Fibroblast of peridontal ligament (primary cell): ENCODE results near the gene DAPK2.
A peak's percentile ranks its signal among the peaks of the same experiment; 100 is the strongest.

Experiments used
- DNase-seq: peaks from one replicate; pipeline ENCODE4 v3.0.0-alpha.2; 2010; ENCODE audit errors: extremely low read depth

Gene DAPK2

DNA sequence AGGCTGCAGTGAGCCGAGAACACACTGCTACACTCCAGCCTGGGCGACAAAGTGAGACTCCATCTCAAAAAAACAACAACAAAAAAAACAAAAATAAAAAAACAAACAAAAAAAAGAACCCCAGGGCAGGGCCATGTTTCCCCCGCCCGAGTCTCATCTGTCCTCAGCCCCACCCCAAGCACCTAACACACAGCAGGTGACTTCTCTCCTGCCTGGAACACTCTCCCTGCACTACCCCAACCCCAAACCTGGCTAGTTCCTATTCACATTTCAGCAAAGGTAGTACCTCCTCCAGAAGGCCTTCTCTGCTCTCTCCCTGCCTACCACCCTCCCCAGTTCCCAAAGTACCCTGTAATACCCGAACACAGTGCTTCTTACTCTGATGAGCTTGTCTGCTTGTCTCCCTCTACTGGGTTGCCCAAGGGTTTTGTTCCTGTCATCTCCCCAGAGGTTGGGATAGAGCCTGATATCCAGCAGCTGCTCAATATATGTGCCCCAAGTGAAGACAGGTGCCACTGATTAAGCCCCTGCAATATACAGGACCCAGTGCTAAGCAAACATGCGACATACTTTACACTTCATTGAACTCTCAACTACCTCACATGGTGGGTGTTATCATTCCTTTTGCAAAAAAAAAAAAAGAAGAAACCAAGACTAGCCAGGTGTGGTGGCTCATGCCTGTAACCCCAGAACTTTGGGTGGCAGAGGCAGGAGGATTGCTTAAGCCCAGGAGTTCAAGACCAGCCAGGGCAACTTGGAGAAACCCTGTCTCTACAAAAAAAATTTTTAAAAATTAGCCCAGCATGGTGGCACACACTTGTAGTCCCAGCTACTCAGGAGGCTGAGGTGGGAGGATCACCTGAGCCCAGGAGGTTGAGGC, 103.6 kb downstream of the DAPK2 start:
- no peak for DNase-seq

DNA sequence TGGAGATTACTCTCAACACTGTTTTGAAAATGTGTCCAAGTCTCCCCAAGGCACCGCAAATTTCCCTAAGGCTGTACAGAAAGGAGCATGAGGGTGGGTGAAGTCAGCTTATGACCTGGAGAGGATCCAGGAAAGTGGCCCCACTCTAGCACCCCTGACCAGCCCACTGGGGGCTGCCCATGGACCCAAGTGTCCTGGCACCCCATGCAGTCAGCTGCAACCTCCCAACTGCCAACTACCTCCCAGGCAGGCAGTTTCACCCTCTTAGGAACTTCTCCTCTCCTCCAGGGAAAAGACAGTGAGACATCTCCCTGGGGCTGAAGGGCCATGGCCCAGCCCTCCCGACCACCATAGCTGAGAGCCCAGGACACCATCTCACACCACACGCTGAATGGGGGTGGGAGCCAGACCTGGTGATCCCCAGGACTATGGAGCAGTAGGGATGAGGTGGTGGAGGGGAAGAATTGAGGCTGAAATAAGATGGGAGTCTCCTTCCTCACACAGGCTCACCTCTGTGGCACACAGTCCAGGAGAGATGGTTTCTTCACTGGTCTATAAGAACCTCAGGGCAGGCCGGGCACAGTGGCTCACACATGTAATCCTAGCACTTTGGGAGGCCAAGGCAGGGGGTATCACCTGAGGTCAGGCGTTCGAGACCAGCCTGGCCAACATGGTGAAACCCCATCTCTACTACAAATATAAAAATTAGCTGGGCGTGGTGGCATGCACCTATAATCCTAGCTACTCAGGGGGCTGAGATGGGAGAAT, 104.4 kb downstream of the DAPK2 start:
- DNase-seq, result no peak

DNA sequence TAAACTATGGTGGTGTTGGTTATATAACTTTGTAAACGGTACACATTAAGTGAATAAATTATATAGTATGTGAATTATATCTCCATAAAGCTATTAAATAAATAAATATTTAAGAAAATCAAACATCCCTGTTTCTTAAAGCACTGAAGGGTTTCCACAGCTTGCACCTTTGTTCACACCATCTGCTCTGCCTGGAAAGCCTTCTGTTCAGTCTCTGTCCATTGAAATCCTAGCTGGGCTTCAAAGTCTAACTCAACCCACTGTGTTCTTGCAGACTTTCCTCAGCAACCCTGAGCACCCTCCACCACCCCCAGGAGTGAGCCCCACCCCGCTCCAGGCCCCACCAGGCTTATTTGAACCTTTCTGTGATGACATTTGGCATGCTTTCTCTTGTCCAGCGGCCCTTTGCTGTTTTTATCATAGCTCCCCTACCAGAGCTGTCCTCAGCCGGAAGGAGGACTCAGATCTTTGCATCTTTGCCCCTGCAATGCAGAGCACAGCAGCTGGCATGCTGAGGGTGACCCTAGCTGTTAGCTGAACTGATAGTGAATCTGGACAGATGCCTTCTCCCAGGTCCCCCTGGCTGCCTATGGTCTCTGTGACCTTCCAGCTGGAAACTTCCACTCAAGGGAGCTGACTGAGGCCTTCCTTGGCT, 105.2 kb downstream of the DAPK2 start:
- no peak for DNase-seq

DNA sequence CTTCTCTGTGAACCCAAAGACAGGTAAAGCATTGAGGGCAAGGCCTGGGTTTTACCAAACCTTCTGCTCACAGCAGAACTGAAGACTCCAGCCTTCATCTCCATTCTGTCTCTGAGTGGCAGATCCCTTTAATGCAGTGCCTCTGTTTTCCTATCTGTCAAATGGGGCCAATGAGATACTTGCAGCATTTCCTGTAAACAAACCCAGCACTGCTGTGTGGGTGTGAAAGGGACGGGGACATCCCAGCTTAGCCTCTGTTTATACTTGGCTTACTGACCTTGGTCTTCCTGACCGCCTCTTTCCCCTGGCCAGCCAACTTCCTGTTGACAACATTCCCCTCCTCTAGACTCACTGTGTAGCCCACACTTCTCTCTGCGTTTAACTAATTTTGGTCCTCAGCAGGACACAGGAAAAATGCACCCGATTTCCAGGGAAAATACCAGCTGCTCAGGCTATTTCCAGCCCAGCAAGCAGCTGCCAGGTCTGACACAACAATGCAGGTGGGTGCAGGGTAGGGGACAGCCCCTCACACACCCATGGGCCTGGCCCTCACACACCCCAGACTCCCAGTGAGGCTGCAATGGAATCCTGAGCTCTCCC, 106.7 kb downstream of the DAPK2 start:
- no peak for DNase-seq

DNA sequence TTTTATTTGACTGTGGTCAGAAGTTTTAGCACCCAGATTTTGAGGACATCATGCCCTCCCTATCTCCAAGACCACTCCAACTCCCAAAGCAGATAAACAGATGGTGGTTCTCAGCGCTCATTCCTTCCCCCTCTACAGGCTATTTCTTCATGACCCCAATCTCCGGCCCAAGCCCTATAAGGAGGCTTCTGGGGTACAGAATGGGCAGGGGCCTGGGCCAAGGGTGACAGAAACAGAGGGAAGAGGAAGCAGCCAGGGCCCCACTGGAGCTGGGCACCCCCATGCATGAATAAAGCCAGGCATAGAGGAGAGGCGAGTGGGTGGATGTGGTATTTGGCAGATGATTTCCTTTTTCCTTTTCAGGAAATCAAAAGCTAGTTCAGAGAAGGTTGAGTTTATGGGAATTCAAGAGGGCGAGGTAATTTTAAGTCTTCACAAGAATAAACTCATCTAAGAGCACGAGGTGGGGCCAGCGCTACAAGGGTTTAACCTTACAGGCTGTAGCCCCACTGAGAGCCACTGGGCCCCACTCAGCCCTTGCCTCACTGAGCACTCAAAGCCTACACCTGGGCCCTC, 107.7 kb downstream of the DAPK2 start:
- DNase-seq, result no peak

DNA sequence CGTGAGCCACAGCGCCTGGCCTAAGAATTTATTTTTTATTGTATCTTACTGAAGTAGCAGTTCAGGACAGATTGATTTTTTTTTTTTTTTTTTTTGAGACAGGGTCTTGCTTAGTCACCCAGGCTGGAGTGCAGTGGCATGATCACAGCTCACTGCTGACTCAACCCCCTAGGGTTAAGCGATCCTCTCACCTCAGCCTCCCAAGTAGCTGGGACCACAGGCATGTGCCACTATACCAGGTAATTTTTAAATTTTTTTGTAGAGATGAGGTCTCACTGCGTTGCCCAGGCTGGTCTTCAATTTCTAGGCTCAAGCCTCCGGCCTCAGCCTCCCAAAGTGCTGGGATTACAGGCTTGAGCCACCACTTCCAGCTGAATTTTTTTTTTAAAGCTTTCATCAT, 112.8 kb downstream of the DAPK2 start:
- DNase-seq, result no peak

DNA sequence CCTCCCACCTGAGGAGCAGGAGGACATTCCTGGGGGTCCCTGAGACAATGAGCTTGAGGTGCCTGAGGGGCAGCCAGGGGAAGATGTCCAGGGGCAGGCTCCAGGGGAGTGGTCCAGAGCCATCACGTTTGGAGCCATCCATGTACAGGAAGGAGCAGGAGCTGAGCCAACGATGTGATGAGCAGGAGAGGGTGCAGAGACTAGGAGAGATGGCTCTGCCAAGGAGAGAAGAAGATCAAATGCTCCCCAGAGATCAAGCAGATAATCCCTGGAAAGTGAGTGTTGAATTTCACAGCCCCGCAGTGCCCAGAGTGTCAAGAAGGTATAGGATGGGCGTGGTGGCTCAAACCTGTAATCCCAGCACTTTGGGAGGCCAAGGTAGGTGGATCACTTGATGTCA, 114.7 kb downstream of the DAPK2 start:
- no peak for DNase-seq

DNA sequence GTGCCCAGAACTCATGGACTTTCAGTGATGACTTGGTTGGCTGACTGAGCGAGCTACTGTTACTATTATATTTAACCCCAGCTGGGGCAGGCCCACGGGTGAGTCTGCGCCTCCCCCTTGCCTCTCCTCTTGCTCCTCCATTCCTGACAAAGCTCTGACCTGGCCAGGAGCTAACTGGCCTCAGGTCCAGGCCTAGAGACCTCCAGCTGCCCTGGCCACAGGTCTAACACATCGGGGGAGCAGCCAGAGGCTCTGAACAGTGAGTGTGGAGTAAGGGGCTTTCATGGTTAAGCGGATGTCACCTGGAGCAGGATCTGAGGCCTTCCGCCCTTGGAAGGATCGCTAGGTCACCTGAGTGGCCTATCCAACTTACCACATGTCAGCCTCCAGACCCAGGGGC, 116.3 kb downstream of the DAPK2 start:
- DNase-seq, result no peak

DNA sequence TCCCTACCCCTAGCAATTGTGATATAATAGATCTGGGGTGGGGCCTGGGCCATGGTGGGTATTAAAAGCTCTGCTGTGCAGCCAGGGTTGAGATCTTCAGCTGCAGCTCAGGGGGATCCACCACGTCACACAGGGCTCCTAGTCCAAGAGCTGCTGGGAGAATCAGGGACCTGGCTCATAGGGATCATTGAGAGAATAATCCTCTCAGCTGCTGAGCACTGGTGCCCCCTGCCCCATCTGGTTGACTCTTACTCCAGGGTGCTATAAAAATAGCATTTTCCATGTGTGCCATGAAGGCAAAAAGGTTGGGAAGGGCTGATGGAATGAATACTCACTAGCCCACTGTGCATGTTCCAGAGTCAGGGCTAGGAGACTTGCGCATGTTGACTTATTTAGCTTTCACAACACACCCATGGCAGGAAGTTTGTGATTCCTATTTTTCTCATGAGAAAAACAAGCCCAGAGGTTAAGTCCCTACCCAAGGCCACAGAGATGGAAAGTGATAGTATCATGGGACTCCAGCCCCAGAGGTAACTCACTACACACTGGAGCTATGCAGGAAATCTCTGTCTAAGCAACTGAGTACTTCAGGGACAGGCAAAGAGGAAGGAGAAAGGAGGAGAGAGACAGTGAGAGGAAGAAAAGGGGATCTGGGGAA, 118.0 kb downstream of the DAPK2 start:
- no peak for DNase-seq

DNA sequence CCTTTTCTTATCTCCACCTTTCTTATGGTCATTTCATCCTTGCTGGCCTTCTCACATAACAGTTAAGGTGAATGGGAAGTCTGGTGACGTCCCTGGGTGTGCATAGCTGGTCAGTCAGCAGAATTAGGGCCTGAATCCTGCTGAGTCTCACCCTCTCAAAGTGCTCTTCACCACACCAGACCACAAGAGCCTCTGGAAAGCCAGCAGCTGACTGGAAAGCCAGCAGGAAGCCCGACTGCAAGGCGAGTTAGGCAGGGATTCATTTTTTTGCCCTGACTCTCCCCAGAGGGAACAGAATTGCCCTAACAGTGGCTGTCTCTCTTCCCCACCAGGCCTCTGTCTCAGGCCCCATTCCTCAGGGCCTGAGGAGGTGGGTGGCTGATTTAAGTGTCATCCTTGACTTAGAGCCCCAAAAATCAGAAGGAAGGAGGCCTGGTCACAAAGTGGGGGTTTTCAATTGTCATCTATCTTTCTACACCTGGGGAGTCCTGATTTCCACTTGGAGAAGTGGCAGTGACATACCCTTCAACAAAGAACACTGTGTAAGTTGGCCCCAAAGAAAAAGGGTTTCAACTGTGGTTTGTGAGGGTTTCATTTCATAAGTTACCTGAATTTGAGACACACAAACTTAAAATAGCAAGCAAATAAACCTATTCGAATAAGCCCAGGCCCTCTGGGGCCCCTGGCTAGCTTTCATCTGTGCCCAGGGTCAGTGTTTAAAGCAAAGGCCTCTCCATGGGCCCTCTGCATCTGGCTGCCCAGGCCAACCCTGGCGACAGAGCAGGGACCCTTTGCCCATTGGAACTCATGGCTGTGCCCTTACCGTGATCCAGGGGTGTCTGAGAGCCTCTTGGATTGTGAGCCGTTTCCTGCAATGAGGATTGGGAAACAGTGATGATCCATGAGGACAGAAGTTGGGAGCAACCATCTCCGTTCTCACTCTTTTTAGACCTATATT, 122.0 kb downstream of the DAPK2 start:
- no peak for DNase-seq

DNA sequence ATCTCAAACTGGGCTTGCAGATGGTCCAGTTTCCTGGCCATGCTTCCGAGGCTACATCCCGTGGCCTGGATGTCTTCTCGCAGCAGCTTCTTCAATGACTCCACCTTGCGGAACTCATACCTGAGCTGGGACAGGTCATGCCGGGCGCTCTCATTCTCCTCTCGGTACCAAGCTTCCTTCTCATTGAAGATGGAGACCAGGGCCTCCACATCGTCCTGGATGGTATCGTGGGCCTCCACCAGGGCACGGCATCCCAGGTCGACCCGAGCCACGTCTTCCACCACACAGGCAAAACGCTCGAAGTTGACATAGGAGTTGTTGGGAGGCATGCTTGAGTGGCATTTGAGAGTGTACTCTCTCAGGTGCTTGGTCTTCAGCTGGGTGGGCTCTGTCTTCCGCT, 123.4 kb downstream of the DAPK2 start:
- DNase-seq, result no peak

DNA sequence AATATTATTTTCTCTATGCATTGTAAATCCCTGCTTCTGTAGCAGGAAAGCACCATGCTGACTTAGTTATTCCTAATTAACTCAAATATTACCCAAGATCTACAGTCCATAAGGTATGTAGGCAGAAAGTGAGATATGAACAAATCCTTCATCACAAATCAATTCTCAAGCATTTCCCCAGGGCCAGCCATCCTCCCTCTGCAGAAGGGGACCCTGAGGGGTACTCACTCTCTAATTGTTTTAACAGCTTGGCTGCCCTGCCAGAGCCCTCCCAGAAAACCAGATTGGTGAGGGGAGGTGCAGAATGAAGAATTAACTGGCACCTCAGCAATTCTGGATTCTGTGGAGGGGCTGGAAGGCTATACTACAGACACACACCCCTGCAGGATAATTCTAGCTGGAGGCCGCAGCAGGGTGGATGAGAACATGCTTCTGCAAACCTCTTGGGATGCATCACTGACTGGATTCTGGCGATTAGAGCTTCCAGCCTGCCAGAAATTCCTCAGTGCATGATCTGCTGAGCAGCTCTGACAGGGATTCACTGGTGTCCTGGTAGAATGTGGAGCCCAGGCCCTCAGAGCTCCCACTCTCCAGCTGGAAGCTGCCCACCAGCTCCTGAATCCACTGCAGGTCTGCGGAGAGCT, 123.9 kb downstream of the DAPK2 start:
- peak; percentile 40 for DNase-seq

DNA sequence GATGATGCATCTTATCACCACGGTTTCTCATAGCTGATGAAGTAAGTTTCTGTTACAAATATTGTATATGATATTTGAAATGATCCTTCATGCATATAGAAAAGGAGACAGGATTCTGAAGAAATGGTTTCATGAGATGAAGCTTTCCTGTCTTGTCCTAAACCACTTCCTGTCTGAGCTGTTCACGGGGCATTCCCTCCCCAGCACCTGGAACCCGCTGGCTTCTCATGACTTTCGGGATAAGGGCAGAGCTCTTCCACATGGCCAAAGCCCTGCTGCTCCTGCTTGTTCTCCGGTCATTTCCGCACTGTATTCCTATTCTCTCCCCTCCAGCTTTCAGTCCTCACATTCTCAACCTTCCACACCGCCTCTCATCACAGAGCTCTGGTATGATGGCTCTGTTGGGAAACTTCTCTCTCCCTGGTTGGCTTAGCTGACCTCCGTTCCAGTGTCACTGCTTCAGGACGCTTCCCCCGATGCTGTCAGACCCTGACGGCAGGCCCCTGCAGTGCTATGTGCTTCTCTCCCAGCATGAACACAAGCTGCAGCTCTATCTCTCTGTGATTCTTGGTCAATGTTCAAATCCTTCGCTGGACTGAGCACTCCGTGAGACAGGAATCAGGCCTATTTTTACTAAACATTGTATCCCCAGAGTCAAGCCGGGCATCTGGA, 125.6 kb downstream of the DAPK2 start:
- DNase-seq, result no peak

DNA sequence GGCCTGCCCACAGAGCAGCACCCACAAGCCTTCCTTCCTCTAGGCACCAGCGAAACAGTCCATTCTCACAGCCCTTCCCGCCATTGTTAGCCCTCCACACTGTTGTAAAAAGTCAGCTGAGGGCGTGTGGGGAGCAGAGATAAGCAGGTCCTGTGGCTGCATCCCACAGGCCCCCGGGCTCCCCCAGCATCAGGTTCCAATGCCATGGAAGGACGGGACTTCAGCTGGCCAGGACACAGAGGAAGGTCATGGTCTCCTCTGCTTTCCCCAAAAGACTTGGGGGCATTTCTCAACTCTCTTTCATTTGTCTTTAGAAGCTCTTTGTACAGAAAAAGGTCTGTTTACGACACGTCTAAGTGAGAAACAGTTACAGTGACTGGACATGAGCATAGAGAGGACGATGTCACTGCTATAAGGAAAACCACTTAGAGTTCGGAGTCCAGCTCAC, 127.4 kb downstream of the DAPK2 start:
- DNase-seq, result no peak

DNA sequence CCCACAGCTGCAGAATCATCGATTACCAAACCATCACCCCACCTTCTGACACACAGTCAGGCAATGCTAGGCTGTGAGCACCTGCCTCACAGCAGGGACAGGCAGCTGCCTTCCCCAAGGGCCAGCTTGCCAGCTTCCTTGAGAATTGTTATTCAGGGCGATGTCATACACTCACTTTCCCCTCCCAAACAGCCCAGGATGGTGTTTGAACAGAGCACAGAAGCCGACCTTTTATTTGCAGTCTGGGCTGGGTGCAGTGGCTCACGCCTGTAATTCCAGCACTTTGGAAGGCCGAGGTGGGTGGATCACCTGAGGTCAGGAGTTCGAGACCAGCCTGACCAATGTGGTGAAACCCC, 128.0 kb downstream of the DAPK2 start:
- no peak for DNase-seq

DNA sequence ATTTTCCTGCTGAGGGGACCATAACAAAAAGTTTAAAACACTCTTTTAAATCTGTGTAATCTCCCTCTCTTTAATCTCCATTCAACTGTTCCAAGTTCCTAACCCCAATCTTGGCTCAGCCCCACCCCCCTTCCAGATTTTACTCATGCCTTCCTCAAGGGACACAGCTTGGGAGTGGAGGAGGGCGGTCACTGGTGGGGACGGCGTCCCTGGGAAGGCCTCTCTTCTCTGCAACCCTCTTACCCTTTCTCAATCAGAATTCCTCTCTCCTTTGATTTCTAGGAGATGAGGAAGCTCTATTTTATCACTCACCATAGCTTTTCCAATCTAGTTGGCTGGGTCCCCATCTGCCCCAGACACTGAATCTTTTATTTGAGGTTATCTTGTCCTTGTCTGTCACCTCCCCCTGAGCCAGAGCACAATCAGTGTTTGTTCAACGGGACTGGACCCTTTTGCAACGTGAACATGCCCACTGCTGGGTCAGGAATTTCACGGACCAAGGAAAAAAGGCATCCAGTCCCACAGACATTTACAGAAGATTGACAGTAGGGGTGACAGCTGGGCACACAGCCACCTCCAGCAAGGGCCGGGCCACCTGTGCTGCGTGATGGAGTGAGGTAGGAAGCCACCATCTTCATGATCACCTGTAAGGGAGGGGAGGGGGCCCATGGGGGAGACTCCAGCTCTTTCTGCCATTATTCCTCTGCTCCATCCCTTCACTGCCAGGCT, 128.5 kb downstream of the DAPK2 start:
- no peak for DNase-seq

DNA sequence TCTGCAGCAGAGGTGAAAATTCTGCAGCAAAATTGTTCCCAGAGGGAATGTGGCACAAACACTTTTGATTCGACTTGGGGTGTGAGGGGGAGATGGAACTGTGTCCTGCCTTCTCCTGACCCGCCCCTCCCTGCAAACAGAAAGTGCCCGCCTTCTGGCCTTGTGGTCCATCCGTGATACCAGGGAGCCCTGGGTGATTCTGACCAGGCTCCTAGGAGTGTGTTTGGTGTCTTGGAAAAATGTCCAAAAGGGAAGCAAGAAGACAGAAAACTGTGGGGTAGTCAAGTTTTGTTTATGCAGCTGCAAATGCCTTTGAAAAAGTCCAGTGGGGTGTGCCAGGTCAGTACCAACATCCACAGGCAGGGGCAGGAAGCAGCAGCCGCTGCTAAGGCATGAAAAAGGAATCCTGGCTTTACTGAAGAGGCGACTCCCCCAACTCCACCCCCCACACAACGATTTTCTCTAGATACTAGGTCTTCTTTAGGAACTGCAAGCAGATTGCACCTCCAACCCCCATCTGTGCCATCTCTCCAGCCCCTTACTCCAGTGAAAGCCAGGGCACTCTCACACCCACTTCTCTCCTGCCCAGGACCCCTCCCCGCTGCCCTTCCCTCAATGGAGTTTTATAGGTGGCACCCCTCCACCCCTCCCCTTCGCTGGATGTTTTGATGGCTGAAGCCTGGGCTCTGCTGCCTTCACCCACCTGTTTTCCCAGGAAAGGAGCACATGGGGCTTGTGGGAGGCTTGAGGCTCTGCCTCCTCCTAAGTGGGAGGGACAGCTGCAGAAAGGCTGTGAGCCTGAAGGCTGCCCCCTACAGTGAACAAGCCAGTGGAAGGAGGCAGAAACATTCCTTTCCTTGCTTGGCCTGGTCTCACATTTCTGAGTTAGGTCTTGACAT, 130.2 kb downstream of the DAPK2 start:
- peak; percentile 56 for DNase-seq
